GM19463 (cell line): ENCODE results near the gene KDM4B.
A peak's percentile ranks its signal among the peaks of the same experiment; 100 is the strongest.
"Not testable (repeated sequence)": the region's sequence is repeated elsewhere in the genome, so short reads cannot be mapped to it uniquely, and the experiment has no call there.

Source experiments
- ATAC-seq: cut with Tn5 transposase; IDR thresholded peaks from one replicate; pipeline ENCODE4 v1.9.1; 2021; ENCODE audit warnings: mild to moderate bottlenecking, moderate library complexity; ENCODE audit not compliant: unreplicated experiment

Gene KDM4B

DNA sequence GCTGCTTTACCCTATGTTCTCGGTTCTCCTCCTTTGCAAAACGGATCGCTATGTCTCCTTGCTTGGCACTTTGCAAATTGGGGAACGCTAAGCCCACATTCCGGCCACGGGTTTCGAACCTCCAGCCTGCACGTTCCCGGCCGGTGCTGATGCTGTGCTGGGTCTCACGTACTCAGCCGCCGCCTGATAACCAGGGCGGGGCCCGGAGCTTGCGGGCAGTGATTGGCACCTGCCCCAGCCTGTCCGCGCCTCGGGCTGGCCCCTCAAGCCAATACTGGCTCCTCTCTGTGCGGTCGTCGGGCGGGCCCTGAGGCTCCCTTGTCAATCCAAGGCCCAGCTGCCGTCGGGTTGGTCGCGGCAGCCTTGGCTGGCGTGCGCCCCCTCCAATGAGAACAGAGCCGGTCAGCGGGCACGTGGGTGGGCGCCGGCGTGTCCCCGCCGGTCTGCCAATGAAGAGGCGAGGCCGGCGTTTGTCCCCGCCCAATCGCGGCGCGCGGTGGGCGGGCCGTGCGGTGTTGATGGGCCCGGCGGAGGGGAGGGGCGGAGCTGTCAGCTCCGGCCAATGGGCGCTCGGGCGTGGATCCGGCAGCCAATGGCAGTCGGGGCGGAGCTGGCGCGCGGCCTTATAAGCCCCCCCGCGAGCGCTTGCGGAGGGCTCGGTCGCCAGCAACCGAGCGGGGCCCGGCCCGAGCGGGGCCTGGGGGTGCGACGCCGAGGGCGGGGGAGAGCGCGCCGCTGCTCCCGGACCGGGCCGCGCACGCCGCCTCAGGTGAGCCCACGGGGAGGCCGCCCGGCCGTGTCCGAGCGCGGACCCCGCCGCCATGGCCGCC lies at the start of gene KDM4B:
Gene KDM4B, plus strand, starts transcription at position 652 of the 830 bp plus-strand sequence. CDS start 63,778 bp downstream, outside the sequence.
- ATAC-seq: peak; percentile 90

GRCh38 chr19:4922530-4923275 lies 46.2 kb upstream of the KDM4B start:
- no peak for ATAC-seq

GRCh38 chr19:4923276-4923747 lies 45.6 kb upstream of the KDM4B start:
- ATAC-seq: no peak

DNA sequence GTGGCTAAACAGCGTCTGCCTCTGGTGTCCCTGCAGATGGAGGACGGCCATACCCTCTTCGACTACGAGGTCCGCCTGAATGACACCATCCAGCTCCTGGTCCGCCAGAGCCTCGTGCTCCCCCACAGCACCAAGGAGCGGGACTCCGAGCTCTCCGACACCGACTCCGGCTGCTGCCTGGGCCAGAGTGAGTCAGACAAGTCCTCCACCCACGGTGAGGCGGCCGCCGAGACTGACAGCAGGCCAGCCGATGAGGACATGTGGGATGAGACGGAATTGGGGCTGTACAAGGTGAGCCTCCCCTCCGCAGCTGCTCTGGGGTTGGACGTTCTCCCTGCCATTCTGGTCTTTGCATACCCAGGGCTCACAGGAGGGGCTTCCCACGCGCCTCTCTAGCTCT lies 39.7 kb upstream of the KDM4B start:
- no peak for ATAC-seq

DNA sequence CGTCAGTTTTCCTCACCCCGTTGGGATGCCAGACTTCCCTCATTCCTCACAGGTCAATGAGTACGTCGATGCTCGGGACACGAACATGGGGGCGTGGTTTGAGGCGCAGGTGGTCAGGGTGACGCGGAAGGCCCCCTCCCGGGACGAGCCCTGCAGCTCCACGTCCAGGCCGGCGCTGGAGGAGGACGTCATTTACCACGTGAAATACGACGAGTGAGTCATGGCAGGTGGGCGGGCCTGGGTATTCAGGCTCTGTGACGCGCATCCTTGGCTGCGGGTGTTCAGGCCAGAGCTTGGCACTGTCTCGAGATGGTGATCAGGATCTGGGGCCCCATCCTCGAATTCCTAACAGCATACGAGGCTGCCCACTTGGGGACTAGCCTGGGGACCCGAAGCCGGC lies 38.2 kb upstream of the KDM4B start:
- ATAC-seq: no peak

DNA sequence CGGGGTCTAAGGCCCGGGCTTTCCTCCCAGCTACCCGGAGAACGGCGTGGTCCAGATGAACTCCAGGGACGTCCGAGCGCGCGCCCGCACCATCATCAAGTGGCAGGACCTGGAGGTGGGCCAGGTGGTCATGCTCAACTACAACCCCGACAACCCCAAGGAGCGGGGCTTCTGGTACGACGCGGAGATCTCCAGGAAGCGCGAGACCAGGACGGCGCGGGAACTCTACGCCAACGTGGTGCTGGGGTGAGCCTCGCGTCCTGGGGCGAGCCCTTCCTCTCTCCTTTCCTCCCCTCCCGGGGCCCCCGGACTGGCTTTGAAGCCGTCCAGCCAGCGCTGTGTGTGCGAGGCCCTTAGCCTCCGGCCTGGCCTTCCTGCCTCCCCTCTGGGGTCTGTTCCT lies 36.2 kb upstream of the KDM4B start:
- no peak for ATAC-seq

DNA sequence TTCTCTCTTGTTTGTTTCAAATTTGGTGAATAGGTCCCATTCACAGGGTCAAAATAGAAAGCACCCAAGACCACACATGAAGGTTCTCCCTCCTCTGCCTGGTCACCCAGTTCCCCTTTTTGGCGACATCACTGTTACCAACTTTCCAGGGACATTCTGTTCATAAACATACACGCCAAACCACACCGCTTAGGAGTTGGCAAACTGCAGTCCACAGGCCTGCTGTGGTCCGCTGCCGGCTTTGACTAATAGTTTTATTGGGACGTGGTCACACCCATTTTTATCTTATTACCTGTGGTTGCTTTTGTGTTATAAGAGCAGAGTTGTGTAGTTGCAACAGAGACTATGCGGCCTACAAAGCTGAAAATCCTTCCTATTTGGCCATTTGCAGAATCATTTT lies 35.4 kb upstream of the KDM4B start:
- ATAC-seq: no peak

- ATAC-seq: no peak
Measured at GRCh38 chr19:4935444-4935843, 33.5 kb upstream of the KDM4B start.

DNA sequence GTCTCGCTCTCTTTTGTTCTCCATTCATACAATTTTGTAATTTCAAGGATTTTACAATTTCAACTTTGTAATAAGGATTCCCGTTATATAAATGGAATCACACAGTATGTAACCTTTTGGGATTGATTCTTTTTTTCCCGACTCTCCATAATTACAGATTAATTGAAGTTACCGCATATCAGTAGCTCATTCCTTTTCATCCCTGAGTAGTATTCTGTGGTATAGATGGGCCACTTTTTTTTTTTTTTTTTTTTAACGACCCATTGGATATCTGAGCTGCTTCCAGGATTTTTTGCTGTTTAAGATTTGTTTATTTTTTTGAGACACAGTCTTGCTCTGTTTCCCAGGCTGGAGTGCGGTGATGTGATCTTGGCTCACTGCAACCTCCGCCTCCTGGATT lies 31.9 kb upstream of the KDM4B start:
- ATAC-seq: no peak

DNA sequence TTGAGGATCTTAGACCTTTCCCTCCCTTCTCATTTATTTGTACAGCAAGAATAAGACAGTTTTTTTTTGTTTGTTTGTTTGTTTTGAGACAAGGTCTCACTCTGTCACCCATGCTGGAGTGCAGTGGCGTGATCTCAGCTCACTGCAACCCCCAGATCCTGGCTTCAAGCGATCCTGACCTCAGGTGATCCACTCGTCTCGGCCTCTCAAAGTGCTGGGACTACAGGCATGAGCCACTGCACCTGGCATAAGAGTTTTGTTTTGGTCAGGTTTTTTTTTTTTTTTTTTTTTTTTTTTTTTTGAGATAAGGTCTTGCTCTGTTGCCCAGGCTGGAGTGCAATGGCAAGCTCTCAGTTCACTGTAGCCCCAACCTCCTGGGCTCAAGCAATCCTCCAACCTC lies 30.5 kb upstream of the KDM4B start:
- not testable (repeated sequence) for ATAC-seq

GRCh38 chr19:4939466-4939865 lies 29.4 kb upstream of the KDM4B start:
- ATAC-seq: no peak

DNA sequence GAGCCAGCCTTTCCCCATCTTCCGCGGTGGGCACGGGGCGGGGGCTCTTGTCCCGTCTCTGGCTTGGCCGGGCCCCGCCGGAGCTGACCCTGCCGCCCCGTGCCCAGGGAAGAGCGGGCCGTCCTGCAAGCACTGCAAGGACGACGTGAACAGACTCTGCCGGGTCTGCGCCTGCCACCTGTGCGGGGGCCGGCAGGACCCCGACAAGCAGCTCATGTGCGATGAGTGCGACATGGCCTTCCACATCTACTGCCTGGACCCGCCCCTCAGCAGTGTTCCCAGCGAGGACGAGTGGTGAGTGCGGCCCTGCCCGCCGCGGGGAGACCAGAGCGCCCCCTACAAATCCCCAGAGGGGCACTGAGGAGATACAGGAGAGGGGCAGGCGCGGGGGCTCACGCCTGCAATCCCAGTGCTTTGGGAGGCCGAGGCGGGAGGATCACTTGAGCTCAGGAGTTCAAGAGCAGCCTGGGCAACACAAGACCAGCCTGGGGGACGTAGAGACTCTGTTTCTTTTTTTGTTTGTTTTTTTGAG lies 27.2 kb upstream of the KDM4B start:
- ATAC-seq: not testable (repeated sequence)

DNA sequence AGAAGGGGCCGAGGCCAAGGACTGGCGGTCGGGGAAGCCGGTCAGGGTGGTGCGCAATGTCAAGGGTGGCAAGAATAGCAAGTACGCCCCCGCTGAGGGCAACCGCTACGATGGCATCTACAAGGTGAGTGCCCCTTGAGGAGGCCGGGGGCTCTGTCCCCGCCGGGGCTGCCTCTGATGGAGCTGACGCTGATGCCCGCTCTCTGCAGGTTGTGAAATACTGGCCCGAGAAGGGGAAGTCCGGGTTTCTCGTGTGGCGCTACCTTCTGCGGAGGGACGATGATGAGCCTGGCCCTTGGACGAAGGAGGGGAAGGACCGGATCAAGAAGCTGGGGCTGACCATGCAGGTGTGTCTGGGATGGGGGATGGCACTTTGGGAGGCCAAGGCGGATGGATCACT lies 18.3 kb upstream of the KDM4B start:
- not testable (repeated sequence) for ATAC-seq

DNA sequence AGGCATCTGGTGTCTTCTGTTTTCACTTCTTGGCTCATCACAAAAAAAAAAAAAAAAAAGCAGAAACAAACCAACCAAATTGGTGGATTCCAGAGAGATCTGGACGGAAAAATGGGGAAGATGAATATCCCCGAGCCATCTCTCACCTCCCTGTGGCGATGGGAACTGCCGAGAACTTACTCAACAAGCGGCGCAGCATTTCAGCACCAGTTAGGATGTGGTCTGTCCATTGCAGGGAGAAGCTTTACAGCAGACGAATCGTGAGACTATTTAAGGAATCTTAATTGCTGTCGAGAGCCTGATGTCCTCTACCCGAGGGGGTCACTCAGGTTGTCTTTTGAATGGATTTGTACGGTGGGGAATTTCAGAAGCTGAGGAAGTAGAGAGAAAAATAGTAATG lies 17.3 kb upstream of the KDM4B start:
- no peak for ATAC-seq

GRCh38 chr19:4952945-4953344 lies 16.0 kb upstream of the KDM4B start:
- no peak for ATAC-seq

DNA sequence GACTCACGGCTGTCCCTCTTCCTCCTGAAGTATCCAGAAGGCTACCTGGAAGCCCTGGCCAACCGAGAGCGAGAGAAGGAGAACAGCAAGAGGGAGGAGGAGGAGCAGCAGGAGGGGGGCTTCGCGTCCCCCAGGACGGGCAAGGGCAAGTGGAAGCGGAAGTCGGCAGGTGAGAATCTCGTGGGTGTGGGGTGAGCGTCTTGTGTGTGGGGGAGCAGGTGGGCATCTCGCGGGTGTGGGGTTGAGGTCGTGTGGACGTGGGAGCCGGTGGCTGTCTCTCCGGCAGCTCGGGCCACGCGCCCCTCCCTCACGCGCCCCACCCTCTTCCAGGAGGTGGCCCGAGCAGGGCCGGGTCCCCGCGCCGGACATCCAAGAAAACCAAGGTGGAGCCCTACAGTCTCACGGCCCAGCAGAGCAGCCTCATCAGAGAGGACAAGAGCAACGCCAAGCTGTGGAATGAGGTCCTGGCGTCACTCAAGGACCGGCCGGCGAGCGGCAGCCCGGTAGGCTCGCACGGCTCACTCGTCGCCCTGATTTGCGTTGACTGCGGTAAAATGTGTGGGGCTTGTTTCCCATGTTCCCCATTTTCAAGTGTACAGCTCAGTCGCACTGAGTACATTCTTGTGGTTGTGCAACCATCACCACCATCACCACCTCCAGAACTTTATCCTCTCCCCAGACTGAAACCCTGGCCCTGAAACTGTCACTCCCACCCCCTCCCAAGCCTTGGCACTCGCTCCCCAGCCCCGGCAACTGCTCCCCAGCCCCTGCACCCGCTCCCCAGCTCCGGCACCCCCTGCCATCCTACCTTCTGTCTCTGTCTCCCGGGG lies 14.4 kb upstream of the KDM4B start:
- not testable (repeated sequence) for ATAC-seq

- ATAC-seq: no peak
Measured at GRCh38 chr19:4955274-4955673, 13.6 kb upstream of the KDM4B start.

DNA sequence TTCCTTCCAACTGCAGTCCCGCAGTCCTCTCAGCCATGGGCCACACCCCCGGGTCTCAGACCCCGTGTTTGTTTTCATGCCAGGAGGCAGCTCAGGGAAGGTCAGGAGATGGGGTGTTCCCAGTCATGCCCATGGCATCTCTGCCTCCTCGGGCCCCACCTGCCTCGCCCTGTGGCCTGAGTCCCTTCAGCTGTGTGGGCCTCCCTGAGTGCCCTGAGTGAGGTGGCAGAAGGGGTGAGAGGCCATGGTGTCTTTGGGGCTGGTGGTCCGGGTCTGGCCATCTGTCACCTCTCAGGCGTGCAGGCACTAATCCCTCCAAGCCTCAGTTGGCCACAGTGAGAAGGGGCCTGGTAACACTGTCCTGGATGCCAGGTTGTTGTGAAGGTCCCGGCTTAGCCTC lies 10.9 kb upstream of the KDM4B start:
- ATAC-seq: no peak

DNA sequence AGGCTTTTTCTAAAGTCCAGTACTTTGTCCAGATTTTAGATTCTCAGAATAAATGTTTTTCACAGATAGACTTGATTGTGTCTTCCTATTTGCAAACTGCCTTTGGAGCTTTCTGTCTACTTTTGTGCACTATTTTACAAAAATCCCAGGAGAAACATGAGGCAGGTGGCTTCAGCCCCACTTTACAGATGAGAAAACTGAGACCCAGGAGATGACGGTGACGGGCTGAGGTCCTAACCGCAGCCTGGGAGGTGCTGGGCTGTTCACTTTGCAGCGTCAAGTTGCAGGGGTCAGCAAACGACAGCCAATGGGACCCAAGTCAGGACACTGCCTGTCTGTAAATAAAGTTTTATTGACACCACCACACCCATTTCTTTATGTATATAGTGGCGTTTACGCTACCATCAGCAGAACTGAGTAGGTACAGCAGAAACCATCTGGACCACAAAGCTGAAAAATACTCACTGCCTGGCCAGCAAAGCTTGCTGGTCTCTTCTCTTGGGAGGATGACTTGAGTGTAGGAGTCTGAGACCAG lies 6.8 kb upstream of the KDM4B start:
- no peak for ATAC-seq

GRCh38 chr19:4965061-4965460 lies 3.9 kb upstream of the KDM4B start:
- ATAC-seq: no peak

DNA sequence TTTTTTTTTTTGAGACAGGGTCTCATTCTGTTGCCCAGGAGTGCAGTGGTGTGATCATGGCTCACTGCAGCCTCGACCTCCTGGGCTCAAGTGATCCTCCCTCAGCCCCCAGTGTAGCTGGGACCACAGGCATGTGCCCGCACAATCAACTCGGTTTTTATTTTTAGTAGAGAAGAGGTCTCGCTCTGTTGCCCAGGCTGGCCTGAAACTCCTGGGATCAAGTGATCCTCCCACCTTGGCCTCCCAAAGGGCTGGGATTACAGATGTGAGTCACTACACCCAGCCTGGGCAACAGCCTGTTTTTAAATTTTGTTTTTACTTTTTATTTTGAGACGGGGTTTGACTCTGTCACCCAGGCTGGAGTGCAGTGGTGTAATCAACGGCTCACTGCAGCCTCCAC lies 2.3 kb upstream of the KDM4B start:
- ATAC-seq: no peak
